HG02981 (cell line): ENCODE data around the gene CLCNKA.
A peak's percentile ranks its signal among the peaks of the same experiment; 100 is the strongest.
"Not testable (repeated sequence)": the region's sequence is repeated elsewhere in the genome, so short reads cannot be mapped to it uniquely, and the experiment has no call there.

Source experiments
- ATAC-seq: cut with Tn5 transposase; IDR thresholded peaks from one replicate; pipeline ENCODE4 v1.9.1; 2021; ENCODE audit warnings: mild to moderate bottlenecking, moderate library complexity; ENCODE audit not compliant: unreplicated experiment

Gene CLCNKA

DNA sequence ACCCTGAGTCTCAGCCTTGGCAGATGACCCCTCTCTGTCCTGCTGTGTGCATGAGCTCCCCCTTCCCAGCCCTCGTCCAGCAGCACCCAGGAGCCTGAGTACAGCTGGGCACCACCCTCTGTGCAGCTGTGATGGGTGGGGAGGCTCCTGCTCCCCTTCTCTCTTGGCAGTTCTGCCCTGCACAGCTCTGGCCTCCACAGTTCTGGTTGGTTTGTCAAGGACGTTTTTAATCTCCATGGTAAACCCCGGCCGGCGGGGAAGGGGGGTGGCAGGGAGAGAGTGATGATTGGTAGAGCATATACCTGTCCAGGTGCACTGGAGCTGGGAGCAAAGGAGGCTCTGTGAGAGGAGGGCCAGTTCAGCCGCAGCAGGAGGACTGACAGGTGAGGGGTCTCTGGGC, at the start of gene CLCNKA:
TSS of gene CLCNKA (plus strand) at position 356 of the 400 bp plus-strand sequence. CDS start 584 bp downstream, outside the sequence.
- no peak for ATAC-seq

DNA sequence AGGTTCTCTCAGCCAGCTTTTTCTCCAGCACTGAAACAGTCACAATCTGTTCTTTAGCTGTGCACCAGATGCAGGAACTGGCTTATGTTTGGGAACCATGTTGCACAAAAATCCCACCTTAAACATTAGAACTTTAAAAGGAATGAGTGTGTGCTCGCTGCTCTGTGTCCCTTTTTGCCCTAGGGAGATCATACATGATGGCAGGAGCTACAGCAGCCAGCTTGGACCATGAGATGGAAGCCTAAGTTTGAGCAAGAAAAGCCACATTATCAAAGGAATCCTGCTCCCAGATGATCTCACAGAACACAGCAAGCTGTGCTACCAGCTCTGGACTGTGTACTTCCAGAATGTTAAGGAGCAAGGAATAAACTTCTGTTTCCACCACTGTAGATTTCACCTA, 49.4 kb upstream of the CLCNKA start:
- ATAC-seq = no peak

DNA sequence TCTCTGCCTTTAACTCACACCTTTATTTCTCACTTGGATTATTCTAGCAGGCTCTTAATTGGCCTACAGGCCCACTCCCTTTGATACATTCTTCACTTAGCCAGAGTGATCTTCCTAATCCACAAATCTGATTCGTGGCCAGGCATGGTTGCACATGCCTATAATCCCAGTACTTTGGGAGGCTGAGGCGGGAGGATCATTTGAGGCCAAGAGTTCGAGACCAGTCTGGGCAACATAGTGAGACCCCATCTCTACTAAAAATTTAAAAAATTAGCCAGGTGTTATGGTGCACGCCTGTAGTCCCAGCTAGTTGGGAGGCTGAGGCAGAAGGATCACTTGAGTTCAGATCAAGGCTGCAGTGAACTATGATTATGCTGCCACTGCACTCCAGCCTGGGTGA, 48.1 kb upstream of the CLCNKA start:
- no peak for ATAC-seq

DNA sequence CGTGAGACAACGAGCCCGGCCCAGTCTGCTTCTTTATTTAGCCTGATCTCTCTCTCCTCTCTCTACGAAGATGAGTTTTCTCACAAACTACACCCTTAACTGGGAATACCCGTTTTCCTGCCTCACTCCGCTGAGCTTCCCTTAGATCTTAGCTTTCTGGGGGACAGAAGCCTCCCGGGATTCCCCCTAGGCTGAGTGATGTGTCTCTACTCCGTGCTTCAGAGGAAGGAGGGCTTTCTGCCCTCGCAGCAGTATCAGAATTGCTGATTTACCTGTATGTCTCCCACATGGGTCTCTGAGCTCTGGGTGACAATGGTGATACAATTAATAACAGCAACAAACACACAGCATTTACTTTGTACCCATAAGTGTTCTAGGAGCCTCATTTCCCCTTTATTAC, 47.0 kb upstream of the CLCNKA start:
- no peak for ATAC-seq

DNA sequence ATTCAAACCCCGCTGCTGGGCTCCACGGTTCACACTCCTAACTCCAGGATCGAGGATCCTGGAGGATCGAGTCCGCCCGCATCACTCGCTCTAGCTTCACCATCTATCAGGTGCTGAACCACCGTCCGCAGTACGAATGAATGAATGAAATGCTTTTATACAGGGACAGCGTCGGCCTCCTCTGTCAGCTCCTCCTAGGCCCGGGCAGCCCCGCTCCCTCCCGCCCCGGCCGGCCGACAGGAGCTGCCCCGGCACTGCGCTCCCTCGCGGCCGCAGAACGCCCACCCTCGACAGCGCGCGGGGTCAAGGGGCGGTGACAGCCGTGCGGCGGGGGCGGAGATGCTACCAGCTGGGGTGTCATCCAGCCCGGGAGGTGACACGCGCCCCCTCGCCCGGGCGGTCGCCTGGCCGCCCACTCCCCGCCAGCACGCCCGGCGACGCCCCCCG, 46.5 kb upstream of the CLCNKA start:
- ATAC-seq = peak; percentile 37

DNA sequence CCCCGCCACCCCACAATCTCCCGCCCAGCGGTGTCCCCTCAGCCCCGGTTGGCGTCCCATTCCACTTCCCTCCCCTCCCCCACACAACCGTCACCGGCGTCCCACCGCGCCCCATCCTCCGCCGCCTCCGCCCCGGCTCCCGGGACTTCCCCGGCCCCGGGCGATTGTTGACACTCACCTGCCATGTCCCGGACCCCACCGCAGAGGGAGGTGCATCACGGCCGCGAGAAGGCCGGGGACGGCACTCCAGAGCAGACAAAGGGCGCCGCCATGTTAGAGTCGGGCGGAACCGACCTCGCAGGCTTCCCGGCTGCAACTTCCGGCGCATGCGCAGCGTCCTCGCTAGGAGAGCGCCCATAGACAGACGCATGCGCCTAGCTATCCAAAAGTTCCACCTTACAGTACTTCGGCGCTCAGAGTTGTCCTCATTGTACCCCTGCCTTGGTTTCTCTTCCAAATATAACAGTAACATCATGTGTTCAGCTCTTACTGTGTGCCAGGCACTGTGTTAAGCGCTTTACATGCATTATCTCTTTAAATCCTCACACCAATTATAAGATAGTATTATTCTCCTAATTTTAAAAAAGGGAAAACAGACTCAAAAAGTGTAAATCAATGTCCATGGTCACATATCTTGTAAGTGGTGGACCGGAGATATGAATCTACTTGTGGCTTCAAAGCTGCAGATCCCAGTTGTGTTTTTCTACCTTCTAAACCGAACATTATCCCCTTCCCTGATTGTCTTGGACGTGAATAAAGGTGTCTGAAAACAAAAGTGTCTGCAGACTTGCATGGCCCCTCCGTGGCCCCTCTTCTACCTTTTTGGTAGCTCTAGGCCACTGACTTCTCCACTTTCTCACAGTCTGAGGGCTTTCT, 45.8 kb upstream of the CLCNKA start, which contains the start of gene ZBTB17:
TSS of gene ZBTB17 (minus strand) at position 297 of the 876 bp plus-strand sequence. CDS start 27,606 bp downstream, outside the sequence.
- peak; percentile 76 for ATAC-seq

DNA sequence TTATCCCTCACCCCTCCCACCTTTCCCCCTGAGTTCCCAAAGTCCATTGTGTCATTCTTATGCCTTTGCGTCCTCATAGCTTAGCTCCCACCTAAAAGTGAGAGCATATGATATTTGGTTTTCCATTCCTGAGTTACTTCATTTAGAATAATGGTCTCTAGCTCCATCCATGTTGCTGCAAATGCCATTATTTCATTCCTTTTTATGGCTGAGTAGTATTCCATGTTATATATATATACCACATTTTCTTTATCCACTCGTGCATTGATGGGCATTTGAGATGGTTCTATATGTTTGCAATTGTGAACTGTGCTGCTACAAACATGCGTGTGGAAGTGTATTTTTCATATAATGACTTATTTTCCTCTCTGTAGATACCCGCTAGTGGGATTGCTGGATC, 43.9 kb upstream of the CLCNKA start:
- not testable (repeated sequence) for ATAC-seq

DNA sequence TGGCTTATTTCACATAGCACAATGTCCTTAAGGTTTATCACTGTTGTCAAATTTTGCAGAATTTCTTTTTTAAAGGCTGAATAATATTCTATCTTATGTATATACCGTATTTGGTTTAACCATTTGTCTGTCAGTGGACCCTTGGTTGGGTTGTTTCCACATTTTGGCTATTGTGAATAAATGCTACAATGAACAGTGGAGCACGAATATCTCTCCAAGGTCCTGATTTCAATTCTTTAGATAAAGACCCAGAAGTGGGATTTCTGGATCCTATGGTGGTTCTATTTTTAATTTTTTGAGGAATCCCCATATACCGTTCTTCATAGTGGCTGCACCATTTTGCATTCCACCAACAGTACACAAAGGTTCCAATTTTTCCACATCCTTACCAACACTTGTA, 40.2 kb upstream of the CLCNKA start:
- ATAC-seq = no peak

DNA sequence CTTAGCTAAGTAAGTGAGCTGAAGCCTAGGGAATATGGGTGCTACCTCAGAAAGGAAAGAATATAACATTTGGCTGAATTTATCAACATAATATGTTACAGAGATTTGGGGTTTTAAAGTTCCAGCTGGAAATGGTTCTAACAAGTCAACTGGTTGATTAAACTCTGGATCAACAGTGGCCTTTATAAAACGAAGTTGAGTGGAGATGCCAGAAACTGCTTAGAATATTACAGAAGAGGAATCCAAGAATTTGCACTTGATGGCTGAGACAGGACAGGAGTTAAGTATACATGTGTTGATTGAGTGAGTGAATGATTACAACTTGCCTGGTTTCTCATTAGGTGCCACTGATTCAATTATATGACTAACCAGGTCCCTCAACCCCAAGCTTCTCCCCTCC, 38.6 kb upstream of the CLCNKA start:
- no peak for ATAC-seq

DNA sequence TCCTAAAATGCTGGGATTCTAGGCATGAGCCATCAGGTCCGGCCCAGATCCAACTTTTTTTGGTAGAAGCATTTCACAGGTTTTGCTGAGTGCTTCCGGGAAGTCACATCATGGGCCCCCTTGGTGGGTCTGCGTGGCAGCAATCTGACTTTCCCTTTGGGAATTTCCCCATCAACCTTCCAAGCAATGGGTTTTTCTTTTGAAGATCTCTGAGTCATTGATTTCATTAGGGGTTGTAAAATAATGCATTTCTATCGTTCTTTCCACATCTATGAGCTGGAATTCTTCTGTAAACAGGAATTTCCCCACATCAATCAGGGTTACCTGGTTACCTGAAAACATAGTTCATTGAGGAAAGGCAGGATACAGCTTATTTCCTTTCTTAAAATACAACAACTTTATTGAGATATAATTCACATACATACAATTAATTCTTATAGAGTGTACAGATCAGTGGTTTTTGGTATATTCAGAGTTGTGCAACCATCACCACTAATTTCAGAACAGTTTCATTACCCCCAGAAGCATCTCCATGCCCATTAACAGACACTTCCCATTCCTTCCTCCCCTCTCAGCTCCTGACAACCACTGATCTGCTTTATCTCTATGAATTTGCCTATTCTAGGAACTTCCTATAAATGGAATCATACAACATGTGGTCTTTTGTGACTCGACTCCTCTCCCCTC, 36.1 kb upstream of the CLCNKA start:
- ATAC-seq = no peak

DNA sequence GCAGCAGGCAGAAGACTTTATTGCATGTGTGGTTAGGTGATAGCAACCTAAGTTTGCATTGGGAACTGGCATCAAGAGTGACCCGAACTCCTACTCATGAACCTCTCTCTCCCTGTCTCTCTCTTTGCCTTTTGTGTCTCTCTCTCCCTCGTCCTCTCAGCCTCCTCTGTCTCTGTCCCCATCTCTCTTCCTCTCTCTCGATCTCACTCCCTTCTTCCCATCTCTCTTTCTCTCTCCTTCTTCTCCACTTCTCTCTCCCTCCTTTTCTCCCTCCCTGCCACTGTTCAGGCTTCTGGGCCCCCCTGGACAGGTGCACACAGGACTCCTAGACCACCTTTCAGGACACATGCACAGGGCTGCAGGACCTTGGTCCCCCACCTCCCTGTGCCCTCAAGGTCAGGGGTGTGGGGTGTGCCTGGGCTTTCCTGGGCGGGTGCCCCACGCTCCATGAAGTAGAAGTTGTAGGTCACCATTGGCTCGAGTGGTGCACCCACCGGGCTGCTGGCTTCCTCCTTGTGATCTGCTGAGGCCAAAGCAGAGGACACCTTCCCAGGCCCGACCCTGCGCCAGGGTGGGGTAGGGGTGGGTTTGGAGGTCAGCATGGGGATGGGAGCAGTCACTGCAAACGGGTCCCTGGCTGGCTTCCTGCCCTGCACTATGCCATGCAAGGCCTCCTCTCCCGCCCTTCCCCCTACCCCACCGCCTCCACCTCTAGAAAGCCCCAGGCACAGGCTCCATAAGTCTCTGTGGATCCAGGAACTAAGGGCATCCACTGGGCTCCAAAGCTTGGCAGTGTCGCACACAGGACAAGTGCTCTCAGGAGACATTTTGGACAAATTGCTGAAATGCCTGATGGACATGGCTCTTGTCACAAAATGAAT, 32.7 kb upstream of the CLCNKA start:
- ATAC-seq = no peak

DNA sequence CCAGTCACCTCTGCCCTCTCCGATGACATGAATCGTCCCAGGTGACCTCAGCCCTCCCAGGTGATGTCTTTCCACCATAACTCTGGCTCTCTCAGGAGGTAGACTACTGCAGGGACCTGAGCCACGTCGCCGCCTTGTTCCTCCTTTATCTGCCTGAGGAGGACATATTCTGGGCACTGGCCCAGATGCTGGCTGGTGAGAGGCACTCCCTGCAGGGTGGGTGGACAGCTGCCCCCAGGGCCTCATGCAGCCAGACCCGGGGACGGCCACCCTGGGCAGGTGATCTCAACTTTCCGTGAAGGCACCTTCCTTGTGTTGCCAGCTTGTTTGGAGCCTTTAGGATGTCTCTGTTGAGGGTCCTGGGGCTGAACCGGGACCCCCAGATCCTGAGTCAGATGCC, 32.1 kb upstream of the CLCNKA start:
- ATAC-seq = no peak

DNA sequence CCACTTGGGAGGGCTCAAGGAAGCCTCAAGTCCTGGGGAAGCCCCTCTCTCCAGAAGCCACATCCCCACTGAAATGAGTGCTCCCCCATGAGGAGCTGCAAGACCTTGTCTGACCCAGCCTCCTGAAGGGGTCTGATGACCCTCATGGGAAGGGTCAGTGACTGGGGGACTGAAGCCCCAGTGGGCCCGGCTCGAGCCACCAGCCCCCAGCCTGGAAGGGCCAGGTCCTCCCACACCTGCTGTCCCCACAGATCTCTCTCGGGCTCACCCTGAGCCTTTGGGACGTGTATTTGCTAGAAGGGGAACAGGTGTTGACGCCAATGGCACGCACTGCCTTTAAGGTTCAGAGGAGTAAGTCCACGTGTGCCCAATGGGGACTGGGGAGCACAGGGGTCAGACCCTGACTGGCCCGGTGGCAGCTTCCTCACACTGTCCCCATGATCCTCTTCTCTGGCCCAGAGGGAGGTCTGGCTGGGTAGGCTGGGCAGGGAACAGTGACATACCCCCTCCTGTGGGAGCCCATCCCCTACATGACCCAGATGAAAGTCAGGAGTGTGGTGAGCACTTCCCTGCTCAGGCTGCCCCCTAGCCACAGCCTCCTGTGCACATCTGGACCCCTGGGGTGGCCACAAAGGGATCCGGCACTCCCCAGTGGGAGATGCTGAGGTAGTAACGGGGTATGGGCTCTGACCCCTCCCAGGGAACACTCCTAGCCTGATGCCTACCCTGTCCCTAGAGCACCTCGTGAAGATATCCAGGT, 30.2 kb upstream of the CLCNKA start:
- ATAC-seq = no peak

DNA sequence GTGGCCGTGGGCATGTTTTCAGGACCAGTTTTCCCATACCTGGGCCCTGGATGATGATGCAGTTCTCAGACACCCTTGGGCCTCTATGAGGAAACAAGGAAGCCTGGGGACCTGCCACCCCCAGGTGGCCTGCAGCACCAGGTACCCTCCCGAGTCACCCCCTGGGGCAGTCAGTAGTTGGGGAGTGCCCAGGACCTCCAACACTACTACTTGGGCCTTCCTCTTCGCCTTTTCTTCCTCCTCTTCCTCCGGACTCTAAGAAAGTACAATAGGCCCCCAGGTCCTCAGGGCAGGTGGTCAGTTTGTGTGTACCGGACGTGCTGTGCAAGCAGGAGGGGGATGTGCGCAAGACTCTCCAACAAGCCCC, 29.7 kb upstream of the CLCNKA start:
- ATAC-seq = no peak

DNA sequence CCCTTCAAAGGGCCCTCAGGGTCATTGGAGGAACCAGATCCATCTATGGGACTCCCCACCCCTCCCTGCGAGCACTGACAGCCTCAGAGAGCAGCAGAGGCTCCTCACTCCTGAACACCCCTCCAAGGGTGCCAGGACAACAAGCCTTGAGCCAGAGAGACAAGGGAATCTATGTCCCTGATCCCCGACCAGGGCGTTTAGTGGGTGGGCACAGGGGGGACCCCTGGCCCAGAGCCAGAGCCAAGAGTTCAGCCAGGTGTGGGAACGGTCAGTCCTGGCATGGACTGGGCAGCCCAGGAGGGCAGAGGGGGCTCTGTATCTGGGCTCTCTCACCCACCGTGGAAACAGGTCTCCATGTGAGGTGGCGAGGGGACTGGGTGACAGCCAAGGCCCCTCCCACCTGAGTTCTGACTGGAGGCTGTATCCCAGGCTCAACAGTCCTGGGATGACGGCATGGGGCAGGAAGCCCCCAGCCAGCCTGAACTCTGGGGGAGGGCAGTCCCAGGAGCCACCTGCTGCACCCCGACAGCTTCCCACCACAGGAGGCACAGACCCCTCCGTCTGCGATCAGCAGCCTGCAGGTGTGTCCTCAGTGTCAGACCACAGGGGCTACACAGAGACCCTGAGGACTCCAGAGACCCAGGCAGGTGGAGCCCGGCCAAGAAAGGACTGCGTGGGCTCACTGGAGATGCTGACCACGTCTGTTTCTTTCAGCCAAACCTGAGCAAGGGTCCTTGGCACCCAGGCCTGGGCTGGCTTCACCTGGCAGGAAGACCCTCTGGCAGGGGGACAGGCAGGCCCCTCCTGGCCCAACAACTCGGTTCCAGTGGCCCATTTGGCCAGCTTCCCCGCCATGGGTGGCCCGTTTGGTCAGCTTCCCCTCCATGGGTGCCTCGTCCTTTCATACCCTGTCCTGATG, 29.0 kb upstream of the CLCNKA start:
- ATAC-seq = no peak

DNA sequence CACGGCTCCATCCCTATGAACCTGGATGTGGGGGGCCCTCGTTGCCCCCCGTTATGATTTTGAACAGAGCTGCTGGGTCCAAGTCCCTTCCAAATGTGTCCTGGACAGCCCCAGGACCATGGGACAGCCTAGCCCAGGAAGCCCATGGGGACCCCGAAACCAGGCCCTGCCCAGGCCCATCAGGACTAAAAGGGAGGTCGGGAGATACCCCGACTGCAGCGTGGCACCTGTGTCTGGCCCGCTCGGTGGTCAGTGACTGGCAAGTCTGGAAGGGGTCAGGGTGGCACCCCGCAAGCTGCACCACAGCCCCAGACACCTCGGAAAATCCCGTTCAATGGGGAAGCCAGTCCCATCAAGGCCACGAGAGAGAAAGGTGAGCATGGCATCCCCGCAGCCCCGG, 28.2 kb upstream of the CLCNKA start:
- no peak for ATAC-seq

DNA sequence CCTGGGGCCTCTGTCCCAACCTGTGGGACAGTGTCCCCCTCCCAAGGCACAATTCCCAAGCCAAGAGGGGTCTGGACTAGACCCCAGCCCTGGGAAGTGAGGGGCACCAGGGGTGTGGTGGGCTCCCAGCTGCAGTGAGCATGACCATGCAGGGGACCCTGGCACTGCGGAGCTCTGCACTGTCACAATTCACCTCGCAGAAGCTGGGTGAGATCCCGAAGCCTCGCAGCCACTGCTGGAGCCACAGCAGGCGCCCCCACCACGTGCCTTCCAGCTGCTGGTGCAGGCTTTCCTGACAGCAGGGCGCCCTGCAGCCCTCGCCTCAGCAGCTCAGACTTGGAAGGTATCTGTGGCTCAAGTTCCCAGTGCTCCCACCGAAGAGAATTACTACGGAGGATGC, 27.8 kb upstream of the CLCNKA start:
- ATAC-seq = no peak

DNA sequence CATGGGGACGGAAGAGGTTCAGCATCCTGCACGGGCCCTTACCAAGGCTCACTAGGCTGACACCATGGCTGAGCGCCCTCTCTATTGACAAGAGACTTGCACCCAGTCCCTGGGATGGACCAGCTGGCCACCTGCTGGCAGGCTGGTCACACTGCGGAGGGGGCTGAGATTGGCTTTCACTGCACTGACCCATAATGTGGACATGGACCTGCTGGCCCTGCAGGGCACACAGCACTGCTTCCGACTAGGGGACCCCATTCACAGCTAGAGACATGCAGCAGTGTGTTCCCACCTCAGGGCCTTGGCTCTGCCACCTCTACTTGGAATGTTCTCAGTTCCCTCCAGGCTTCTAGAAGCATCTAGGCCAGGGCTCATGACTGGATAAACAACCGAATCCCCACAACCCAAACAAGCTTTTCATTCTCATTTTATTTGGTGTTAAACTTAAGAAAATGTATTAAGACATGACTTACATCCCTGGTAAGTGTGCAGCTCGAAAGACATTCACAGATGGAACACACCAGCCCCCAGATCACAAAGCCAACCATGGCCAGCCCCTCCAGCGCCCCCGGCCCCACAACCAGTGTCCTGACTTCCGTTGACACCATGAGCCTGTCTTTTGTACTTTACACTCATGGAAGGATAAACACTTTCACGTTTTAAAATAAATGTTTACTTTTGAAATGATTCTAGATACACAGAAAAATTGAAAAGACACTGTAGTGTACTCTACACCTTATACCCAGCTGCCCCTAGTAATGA, 27.1 kb upstream of the CLCNKA start:
- ATAC-seq = no peak
